Activated gamma-delta T cell treated with anti-CD3 and anti-CD28 coated beads, Interleukin-2, amount 50 U/mL, for 16 hours (primary cell): ENCODE data around the gene ATXN1.
"Not testable (repeated sequence)": the region's sequence is repeated elsewhere in the genome, so short reads cannot be mapped to it uniquely, and the experiment has no call there.

Experiments
- DNase-seq: peaks from one replicate; pipeline ENCODE4 v3.0.0-alpha.2; 2020; ENCODE audit warnings: low read depth

The ATXN1 gene

GRCh38 chr6:16412982-16413381 lies 348.3 kb downstream of the ATXN1 start:
- no peak for DNase-seq

GRCh38 chr6:16412171-16412570 lies 349.1 kb downstream of the ATXN1 start:
- no peak for DNase-seq

- DNase-seq = peak; percentile 19
Measured at GRCh38 chr6:16409531-16410441, 351.5 kb downstream of the ATXN1 start.

DNA sequence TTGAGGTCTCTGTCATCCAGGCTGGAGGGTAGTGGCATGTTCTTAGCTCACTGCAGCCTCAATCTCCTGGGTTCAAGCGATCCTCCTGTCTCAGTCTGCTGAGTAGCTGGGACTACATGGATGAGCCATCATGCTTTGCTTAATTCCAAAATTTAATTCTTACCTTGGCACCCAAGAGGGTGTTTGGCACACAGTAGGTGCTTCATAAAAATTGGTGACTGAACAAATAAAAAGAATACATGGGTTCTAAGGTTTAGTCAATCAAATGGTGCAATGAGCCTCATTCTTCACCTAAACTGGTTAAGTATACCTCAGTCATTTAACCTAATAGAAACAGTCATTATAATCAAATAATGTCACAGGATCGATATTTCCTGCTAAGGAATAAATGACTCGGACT lies 352.5 kb downstream of the ATXN1 start:
- no peak for DNase-seq

DNA sequence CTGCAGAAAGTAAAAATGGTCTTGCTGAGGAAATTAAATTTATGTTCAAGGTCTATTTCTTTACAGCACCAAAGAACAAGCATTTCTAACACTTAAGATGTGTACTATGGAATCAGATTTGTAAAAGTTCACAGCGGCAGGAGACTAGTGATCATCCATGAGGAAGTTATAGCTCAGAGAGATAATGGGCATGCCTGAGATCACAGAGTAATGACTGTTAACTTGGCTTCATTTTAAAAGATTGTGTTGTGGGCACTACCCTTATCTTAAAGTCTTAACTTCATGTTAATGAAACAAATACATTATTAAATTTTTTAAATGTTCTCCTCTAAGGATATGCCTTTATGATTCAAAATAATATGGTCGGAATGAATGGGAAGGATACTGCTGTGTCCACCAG lies 354.3 kb downstream of the ATXN1 start:
- DNase-seq = no peak

GRCh38 chr6:16406538-16406937 lies 354.7 kb downstream of the ATXN1 start:
- DNase-seq = not testable (repeated sequence)

DNA sequence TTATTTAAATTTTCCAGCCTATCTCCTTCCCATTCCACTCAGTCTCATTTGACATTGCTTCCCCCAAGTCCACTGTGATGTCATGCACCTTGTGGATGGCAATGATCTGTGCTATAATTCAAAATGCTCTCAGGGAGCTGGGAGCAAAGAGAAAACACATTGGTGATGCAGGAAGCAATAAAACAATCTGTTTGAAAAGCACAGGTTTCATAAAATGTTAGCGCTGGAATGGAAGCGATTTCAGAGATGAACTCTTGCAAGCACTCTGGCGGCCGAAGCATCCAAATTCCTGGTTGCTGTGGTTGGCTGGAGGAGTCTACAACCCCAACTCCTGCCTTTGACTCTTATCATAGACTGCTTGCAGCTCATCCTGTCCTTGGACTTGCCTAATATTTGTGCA lies 355.9 kb downstream of the ATXN1 start:
- DNase-seq = no peak

DNA sequence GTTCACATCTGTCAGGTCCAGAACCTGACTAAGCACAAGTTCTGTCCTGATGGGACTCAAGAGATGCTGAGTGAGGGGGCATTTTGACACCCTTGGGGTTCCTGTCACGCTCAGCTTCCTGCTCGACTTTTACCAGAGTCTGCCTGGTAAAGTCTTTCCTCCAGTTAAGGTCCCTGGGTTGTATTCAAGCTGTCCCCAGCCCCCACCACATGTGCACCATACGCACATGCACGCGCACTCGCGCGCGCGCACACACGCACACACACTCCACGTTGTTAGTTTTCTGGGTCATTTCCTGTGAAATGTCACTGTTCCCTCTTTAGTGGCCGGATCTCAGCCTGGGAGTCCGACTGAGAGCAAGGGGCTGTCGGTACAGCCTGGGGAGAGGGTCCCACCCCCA lies 356.8 kb downstream of the ATXN1 start:
- no peak for DNase-seq

DNA sequence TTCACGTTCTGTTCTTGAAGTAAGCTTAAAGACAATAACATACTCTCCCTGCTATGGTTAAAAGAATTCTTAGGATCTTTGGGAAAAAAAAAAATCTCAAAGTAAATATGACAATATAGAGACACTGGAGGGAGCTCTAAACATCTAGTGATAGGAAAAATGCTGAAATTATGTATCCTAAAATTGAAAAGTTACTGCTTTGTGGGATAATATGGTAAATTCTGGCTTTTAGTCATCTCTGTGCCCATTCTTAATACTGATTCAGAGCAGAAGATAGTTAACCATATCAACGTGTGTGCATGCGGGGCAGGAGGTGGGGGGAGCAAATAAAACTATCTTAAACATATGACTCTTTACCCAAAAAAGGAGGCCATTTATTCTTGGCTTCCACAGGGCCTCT lies 357.4 kb downstream of the ATXN1 start:
- DNase-seq = no peak

DNA sequence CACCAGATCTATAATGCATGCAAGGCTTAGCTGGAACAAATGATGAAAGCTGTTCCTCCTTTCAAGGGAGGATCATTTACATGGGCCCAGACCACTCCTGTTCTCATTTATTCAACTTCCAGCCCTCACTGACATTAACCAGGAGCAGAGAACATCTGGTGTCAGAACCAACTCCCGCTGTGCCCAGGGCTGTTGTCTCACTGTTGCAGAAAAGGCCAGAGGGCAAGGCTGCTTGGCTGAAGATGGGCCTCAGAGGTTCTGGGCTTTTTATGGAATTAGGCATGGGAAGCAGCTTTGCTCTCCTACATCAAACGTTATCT lies 358.7 kb downstream of the ATXN1 start:
- DNase-seq = no peak

- no peak for DNase-seq
Measured at GRCh38 chr6:16400248-16400760, 361.0 kb downstream of the ATXN1 start.

DNA sequence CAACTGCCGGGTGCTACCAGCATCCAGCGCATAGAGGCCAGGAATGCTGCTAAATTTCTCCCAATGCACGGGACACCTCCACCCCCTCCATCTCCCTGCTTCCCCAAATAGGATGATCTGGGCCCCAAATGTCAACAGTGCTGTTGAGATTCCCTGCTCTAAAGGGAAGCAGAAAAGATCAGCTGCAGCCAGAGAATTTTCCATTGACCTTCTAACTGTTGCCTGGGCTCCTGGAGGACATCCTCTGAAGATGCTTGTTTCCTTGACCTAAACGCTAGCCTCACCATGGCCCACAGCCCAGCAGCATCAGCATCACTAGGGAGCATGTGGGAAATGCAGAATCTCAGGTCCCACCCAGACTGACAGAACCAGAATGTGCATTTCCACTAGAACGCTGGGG lies 361.6 kb downstream of the ATXN1 start:
- DNase-seq = no peak

DNA sequence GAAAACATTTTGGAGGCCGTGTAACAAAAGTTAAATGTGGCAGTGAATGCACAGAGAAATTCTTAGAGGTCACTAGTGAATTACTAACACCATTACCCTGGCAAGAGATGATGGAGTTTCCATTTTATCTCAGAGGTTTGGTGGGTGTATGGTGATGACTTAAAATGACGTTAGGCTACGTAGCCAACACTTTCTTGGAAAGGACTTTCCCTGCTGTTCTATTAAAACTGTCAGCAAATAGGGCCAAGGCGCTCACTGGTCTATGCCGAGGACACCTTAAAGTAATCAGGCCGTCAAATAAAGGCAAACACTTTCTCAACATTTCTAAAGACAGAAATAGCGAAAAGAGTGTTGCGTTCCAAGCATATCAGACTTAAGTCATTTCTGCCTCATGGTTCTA lies 362.1 kb downstream of the ATXN1 start:
- no peak for DNase-seq

- no peak for DNase-seq
Measured at GRCh38 chr6:16398587-16398986, 362.7 kb downstream of the ATXN1 start.

GRCh38 chr6:16397623-16398022 lies 363.6 kb downstream of the ATXN1 start:
- DNase-seq = no peak

DNA sequence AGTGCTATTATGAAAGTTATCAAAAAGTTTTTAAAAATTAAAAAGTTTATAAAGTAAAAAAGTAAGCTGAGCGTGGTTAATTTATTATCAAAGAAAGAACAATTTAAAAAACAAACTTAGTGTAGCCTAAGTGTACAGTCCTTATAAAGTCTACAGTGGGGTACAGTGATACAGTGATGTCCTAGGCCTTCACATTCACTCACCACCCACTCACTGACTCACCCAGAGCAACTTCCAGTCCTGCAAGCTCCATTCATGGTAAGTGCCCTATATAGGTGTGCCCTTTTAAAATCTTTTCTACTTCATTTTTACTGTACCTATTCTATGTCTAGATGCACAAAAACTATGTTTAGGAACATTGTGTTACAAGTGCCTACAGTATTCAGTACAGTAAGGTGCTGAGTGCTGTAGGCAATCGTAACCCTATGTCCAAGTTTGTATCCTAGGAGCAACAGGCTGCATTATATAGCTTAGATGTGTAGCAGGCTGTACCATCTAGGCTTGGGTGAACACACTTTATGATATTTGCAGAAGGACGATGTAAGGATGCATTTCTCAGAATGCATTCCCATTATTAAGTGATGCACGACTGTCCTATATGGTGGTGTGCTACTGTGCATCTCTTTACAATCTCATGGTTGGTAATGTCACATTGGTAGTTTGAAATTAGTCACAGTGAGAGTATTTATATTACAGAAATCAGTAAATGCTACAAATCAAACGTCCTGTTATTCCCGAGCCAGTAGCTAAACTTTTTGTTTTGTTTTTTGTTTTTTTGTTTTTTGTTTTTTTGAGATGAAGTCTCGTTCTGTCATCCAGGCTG lies 364.6 kb downstream of the ATXN1 start:
- DNase-seq = no peak

DNA sequence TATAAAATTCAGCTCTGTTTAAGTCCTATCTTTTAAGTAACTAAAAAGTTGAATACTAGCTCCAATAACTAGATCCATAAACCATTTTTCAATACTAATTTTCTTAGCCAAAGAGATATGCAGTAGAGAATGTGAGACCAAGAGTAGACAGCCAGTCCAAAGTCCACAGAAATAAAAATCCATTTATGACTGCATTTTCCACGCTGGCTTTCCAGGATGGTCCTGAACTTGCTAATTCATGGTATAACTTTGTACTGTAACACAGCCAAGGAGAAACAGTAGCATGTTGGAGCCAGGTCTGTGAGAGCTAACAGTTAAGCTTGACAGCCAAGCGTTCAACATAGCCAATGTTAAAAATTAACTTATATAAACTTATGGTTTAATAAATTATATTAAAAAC lies 366.6 kb downstream of the ATXN1 start:
- DNase-seq = no peak

GRCh38 chr6:16393326-16393725 lies 367.9 kb downstream of the ATXN1 start:
- DNase-seq = no peak

GRCh38 chr6:16392010-16392409 lies 369.2 kb downstream of the ATXN1 start:
- DNase-seq = no peak

DNA sequence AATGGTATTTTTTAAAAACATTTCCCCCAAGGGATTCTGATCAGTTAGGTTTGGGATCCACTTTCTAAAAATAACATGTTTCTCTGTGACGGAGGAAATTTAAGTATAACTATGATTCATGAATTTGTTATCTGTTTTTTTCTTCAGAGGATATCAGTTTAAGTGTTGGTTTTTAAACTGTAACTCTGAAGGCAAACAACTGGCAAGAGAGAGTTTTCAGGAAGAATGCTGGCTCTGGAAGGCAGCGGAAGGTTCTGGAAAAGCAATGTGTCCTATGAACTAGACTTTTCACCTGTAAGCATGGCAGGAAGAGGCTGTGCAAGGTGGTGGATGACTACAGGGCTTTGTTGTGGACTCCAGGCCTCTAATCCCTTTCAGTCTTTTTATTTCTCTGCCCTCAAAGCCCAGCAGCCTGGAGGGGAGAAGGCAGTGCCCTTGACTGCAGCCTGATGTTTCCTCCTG lies 369.8 kb downstream of the ATXN1 start:
- DNase-seq = no peak

GRCh38 chr6:16390909-16391450 lies 370.3 kb downstream of the ATXN1 start:
- not testable (repeated sequence) for DNase-seq

GRCh38 chr6:16389642-16390041 lies 371.6 kb downstream of the ATXN1 start:
- no peak for DNase-seq

- no peak for DNase-seq
Measured at GRCh38 chr6:16388488-16388887, 372.8 kb downstream of the ATXN1 start.
